ENCODE results near the gene MCTP2.

- TF ChIP-seq POLR2A (IDR thresholded peaks at IDR 0.05; ENCODE audit: low read depth, low read length) (no peak), POLR2AphosphoS5 (IDR thresholded peaks at IDR 0.05; ENCODE audit: low read depth, low read length) (no peak)
These were observed 32.2 kb downstream of the MCTP2 start for GRCh38 chr15:94263341-94264273.

All from GM12892 (cell line).